Activated T-helper 2 cell treated with anti-CD3 and anti-CD28 coated beads, Interferon-gamma antibody, Interleukin-2, Interleukin-4, amounts not matched to agents 10 μg/mL and 5 μg/mL and 100 μg/mL, durations not matched to agents 14 hours and 24 hours and 36 hours (primary cell): Measurements from ENCODE around the gene SEL1L. TPM values are rescaled to one million over a fixed set of nuclear protein-coding genes. Genes with fewer than 3 reads are reported as not detected.
"Not testable (repeated sequence)": the region's sequence is repeated elsewhere in the genome, so short reads cannot be mapped to it uniquely, and the experiment has no call there.

ENCODE experiments used
- DNase-seq: peaks from one replicate; pipeline ENCODE4 v3.0.0; 2021; ENCODE audit warnings: low spot score
- H3K27ac Mint-ChIP-seq: one replicate; pipeline ENCODE4 v1.8.0; 2021; ENCODE audit warnings: mixed read lengths
- H3K27me3 Mint-ChIP-seq: one replicate; pipeline ENCODE4 v1.8.0; 2021; ENCODE audit warnings: low read depth, mixed read lengths
- H3K36me3 Mint-ChIP-seq: one replicate; pipeline ENCODE4 v1.8.0; 2021; ENCODE audit warnings: low read depth, mixed read lengths
- H3K4me1 Mint-ChIP-seq: one replicate; pipeline ENCODE4 v1.8.0; 2021; ENCODE audit warnings: low read depth, mixed read lengths
- H3K4me3 Mint-ChIP-seq: one replicate; pipeline ENCODE4 v1.8.0; 2021; ENCODE audit warnings: low read depth, mild to moderate bottlenecking, moderate library complexity, mixed read lengths
- H3K9me3 Mint-ChIP-seq: one replicate; pipeline ENCODE4 v1.8.0; 2021; ENCODE audit warnings: mixed read lengths
- intact Hi-C: fragments of 100-400 bp; cut with micrococcal nuclease; formaldehyde crosslinking; loops from one replicate; pipeline ENCODE4 v1.15.1; 2023
- total RNA-seq: library from RNA; stranded (reverse); gene quantifications from 2 replicates; pipeline ENCODE4 v1.2.3, GENCODE V29; 2022

SEL1L gene
- total RNA-seq, 1 donor from 2014 or later = 52.6 TPM

- Mint-ChIP-seq H3K36me3 (peaks cover 69% of the 10 kb centered on the region), H3K9me3 (no peaks in the 10 kb centered on the region)
- intact Hi-C loops = loop anchor here (2.0 to 5.0 kb wide), 2 partner anchors 13 to 47 kb away; partner anchors contain the start of gene SEL1L
Measured at GRCh38 chr14:81519200-81520011, 14.2 kb downstream of the SEL1L start.

GRCh38 chr14:81517798-81518398, 15.8 kb downstream of the SEL1L start:
- peaks cover 71% of the 10 kb centered on the region for H3K36me3 Mint-ChIP-seq
- no peak overlapping the region for H3K4me3 Mint-ChIP-seq

More at GRCh38 chr14:81519200-81520011, 14.2 kb downstream of the SEL1L start:
- no peaks in the 10 kb centered on the region for H3K27me3 Mint-ChIP-seq
- H3K27ac Mint-ChIP-seq = peak overlapping the region; percentile 70
- no peak for DNase-seq
- H3K4me3 Mint-ChIP-seq = peak overlapping the region; percentile 13
- peaks cover 22% of the 10 kb centered on the region for H3K4me1 Mint-ChIP-seq

GRCh38 chr14:81516986-81517797, 16.5 kb downstream of the SEL1L start:
- Mint-ChIP-seq H3K4me3 (no peak overlapping the region), H3K27me3 (no peaks in the 10 kb centered on the region), H3K4me1 (peaks cover 15% of the 10 kb centered on the region), H3K27ac (no peak overlapping the region), H3K36me3 (peaks cover 69% of the 10 kb centered on the region), H3K9me3 (no peaks in the 10 kb centered on the region)
- intact Hi-C loops = loop anchor here (5.0 kb wide), 1 partner anchor 45 kb away; no protein-coding TSS in a partner anchor
- no peak for DNase-seq

More at GRCh38 chr14:81517798-81518398, 15.8 kb downstream of the SEL1L start:
- peaks cover 15% of the 10 kb centered on the region for H3K4me1 Mint-ChIP-seq
- intact Hi-C loops = loop anchor here (2.0 to 5.0 kb wide), 2 partner anchors 15 to 46 kb away; partner anchors contain the start of gene SEL1L
- H3K9me3 Mint-ChIP-seq = no peaks in the 10 kb centered on the region
- no peaks in the 10 kb centered on the region for H3K27me3 Mint-ChIP-seq
- no peak for DNase-seq
- no peak overlapping the region for H3K27ac Mint-ChIP-seq

- H3K36me3 Mint-ChIP-seq = peaks cover 64% of the 10 kb centered on the region
- intact Hi-C loops = loop anchor here (5.0 kb wide), 1 partner anchor 44 kb away; no protein-coding TSS in a partner anchor
Measured at GRCh38 chr14:81515927-81516326, 17.7 kb downstream of the SEL1L start.

GRCh38 chr14:81512826-81513225, 20.8 kb downstream of the SEL1L start:
- H3K9me3 Mint-ChIP-seq, DNase-seq, H3K4me3 Mint-ChIP-seq, intact Hi-C loops, H3K27ac Mint-ChIP-seq, H3K27me3 Mint-ChIP-seq, H3K4me1 Mint-ChIP-seq: not testable (repeated sequence)
- H3K36me3 Mint-ChIP-seq = peaks cover 63% of the 10 kb centered on the region

More at GRCh38 chr14:81515927-81516326, 17.7 kb downstream of the SEL1L start:
- not testable (repeated sequence) for H3K27ac Mint-ChIP-seq, H3K4me3 Mint-ChIP-seq, H3K27me3 Mint-ChIP-seq, DNase-seq, H3K9me3 Mint-ChIP-seq
- H3K4me1 Mint-ChIP-seq = peaks cover 15% of the 10 kb centered on the region

- H3K27me3 Mint-ChIP-seq = no peaks in the 10 kb centered on the region
- no peaks in the 10 kb centered on the region for H3K9me3 Mint-ChIP-seq
- H3K36me3 Mint-ChIP-seq = peaks cover 67% of the 10 kb centered on the region
- no peak overlapping the region for H3K27ac Mint-ChIP-seq
- intact Hi-C loops = no loop called here
- no peak for DNase-seq
- H3K4me1 Mint-ChIP-seq = peaks cover 9% of the 10 kb centered on the region
- no peak overlapping the region for H3K4me3 Mint-ChIP-seq
Measured at GRCh38 chr14:81511111-81511904, 22.3 kb downstream of the SEL1L start.

- peaks cover 67% of the 10 kb centered on the region for H3K36me3 Mint-ChIP-seq
- no peak overlapping the region for H3K27ac Mint-ChIP-seq
- H3K27me3 Mint-ChIP-seq = no peaks in the 10 kb centered on the region
- H3K4me3 Mint-ChIP-seq = no peak overlapping the region
- intact Hi-C loops = no loop called here
- H3K9me3 Mint-ChIP-seq = no peaks in the 10 kb centered on the region
- DNase-seq = no peak
- H3K4me1 Mint-ChIP-seq = peaks cover 9% of the 10 kb centered on the region
Measured at GRCh38 chr14:81509838-81510452, 23.7 kb downstream of the SEL1L start.

- Mint-ChIP-seq H3K27ac (no peak overlapping the region), H3K9me3 (no peaks in the 10 kb centered on the region), H3K27me3 (no peaks in the 10 kb centered on the region), H3K4me3 (no peak overlapping the region), H3K36me3 (peaks cover 67% of the 10 kb centered on the region), H3K4me1 (peaks cover 9% of the 10 kb centered on the region)
- intact Hi-C loops = no loop called here
- no peak for DNase-seq
Measured at GRCh38 chr14:81509321-81509720, 24.3 kb downstream of the SEL1L start.

GRCh38 chr14:81506487-81506886, 27.2 kb downstream of the SEL1L start:
- no peaks in the 10 kb centered on the region for H3K27me3 Mint-ChIP-seq
- peaks cover 69% of the 10 kb centered on the region for H3K36me3 Mint-ChIP-seq
- no peaks in the 10 kb centered on the region for H3K9me3 Mint-ChIP-seq

GRCh38 chr14:81504864-81505263, 28.8 kb downstream of the SEL1L start:
- DNase-seq = no peak
- intact Hi-C loops = no loop called here
- H3K27me3 Mint-ChIP-seq = no peaks in the 10 kb centered on the region
- H3K4me3 Mint-ChIP-seq = no peak overlapping the region
- peaks cover 78% of the 10 kb centered on the region for H3K36me3 Mint-ChIP-seq
- H3K27ac Mint-ChIP-seq = no peak overlapping the region
- H3K4me1 Mint-ChIP-seq = peaks cover 4% of the 10 kb centered on the region
- no peaks in the 10 kb centered on the region for H3K9me3 Mint-ChIP-seq

More at GRCh38 chr14:81506487-81506886, 27.2 kb downstream of the SEL1L start:
- H3K4me3 Mint-ChIP-seq = no peak overlapping the region
- peaks cover 8% of the 10 kb centered on the region for H3K4me1 Mint-ChIP-seq
- intact Hi-C loops = no loop called here
- DNase-seq = no peak
- no peak overlapping the region for H3K27ac Mint-ChIP-seq

GRCh38 chr14:81485781-81486180, 47.9 kb downstream of the SEL1L start:
- H3K4me3 Mint-ChIP-seq = no peak overlapping the region
- no peak overlapping the region for H3K27ac Mint-ChIP-seq
- H3K27me3 Mint-ChIP-seq = no peaks in the 10 kb centered on the region
- no peaks in the 10 kb centered on the region for H3K9me3 Mint-ChIP-seq
- intact Hi-C loops = no loop called here
- peaks cover 63% of the 10 kb centered on the region for H3K36me3 Mint-ChIP-seq
- peaks cover 1% of the 10 kb centered on the region for H3K4me1 Mint-ChIP-seq
- no peak for DNase-seq
